IPS-18c (cell line): ENCODE data around the gene SCAF1.
"Not testable (repeated sequence)": the region's sequence is repeated elsewhere in the genome, so short reads cannot be mapped to it uniquely, and the experiment has no call there.

Source experiments
- H3K4me3 ChIP-seq: 2 replicates; pipeline ENCODE4 v1.7.0; 2013; ENCODE audit warnings: low read depth, mild to moderate bottlenecking, low read length, moderate library complexity; ENCODE audit not compliant: insufficient read depth
- H3K9me3 ChIP-seq: one replicate; pipeline ENCODE4 v1.6.1; 2013; ENCODE audit warnings: mild to moderate bottlenecking, low read length, moderate library complexity; ENCODE audit not compliant: control insufficient read depth, insufficient read depth

SCAF1 gene

GRCh38 chr19:49613374-49613773 lies 28.6 kb upstream of the SCAF1 start:
- Histone ChIP-seq H3K9me3 (no peaks in the 10 kb centered on the region), H3K4me3 (no peak overlapping the region)

- Histone ChIP-seq H3K9me3 (no peaks in the 10 kb centered on the region), H3K4me3 (no peak overlapping the region)
These were observed 27.7 kb upstream of the SCAF1 start for GRCh38 chr19:49614096-49614833.

GRCh38 chr19:49615861-49616260 lies 26.1 kb upstream of the SCAF1 start:
- no peaks in the 10 kb centered on the region for H3K9me3 ChIP-seq
- no peak overlapping the region for H3K4me3 ChIP-seq

- Histone ChIP-seq H3K4me3 (no peak overlapping the region), H3K9me3 (no peaks in the 10 kb centered on the region)
These were observed 25.5 kb upstream of the SCAF1 start for GRCh38 chr19:49616532-49616931.

- Histone ChIP-seq H3K9me3 (no peaks in the 10 kb centered on the region), H3K4me3 (no peak overlapping the region)
These were observed 25.1 kb upstream of the SCAF1 start for GRCh38 chr19:49616945-49617344.

- H3K4me3 ChIP-seq: not testable (repeated sequence)
These were observed 24.1 kb upstream of the SCAF1 start for GRCh38 chr19:49617860-49618259.

GRCh38 chr19:49624967-49625910 lies 16.8 kb upstream of the SCAF1 start:
- Histone ChIP-seq H3K9me3 (no peaks in the 10 kb centered on the region), H3K4me3 (no peak overlapping the region)

More at GRCh38 chr19:49617860-49618259, 24.1 kb upstream of the SCAF1 start:
- not testable (repeated sequence) for H3K9me3 ChIP-seq

- H3K4me3 ChIP-seq: no peak overlapping the region
These were observed 15.8 kb upstream of the SCAF1 start for GRCh38 chr19:49626226-49626625.

GRCh38 chr19:49629659-49630058 lies 12.3 kb upstream of the SCAF1 start:
- Histone ChIP-seq H3K4me3 (no peak overlapping the region), H3K9me3 (no peaks in the 10 kb centered on the region)

More at GRCh38 chr19:49626226-49626625, 15.8 kb upstream of the SCAF1 start:
- no peaks in the 10 kb centered on the region for H3K9me3 ChIP-seq

GRCh38 chr19:49631014-49631588 lies 10.9 kb upstream of the SCAF1 start:
- Histone ChIP-seq H3K9me3 (no peaks in the 10 kb centered on the region), H3K4me3 (no peak overlapping the region)

- H3K4me3 ChIP-seq: no peak overlapping the region
- no peaks in the 10 kb centered on the region for H3K9me3 ChIP-seq
These were observed 10.3 kb upstream of the SCAF1 start for GRCh38 chr19:49631610-49632192.

- Histone ChIP-seq H3K9me3 (no peaks in the 10 kb centered on the region), H3K4me3 (no peak overlapping the region)
These were observed 9.4 kb upstream of the SCAF1 start for GRCh38 chr19:49632576-49632975.

- not testable (repeated sequence) for H3K9me3 ChIP-seq, H3K4me3 ChIP-seq
These were observed 8.7 kb upstream of the SCAF1 start for GRCh38 chr19:49633273-49633672.

- H3K4me3 ChIP-seq: no peak overlapping the region
- no peaks in the 10 kb centered on the region for H3K9me3 ChIP-seq
These were observed 6.3 kb upstream of the SCAF1 start for GRCh38 chr19:49635530-49636232.

GRCh38 chr19:49636233-49636932 lies 5.6 kb upstream of the SCAF1 start:
- H3K4me3 ChIP-seq: no peak overlapping the region
- H3K9me3 ChIP-seq: no peaks in the 10 kb centered on the region
